ENCODE data around the gene SLC16A10. TPM values are rescaled to one million over a fixed set of nuclear protein-coding genes. Genes with fewer than 3 reads are reported as not detected.

Gene SLC16A10
- total and polyA plus RNA-seq, 2 experiments from 2014 or later = 12.1 to 30.9 TPM

- peaks cover 22% of the 10 kb centered on the region for H3K9me3 Mint-ChIP-seq
- no peaks in the 10 kb centered on the region for H3K27me3 ChIP-seq (ENCODE audit: insufficient read depth)
- H2AFZ ChIP-seq = no peak overlapping the region
- H3K36me3 ChIP-seq (ENCODE audit: insufficient read depth) = peaks cover 17% of the 10 kb centered on the region
- H3K27ac ChIP-seq (ENCODE audit: low read depth) = no peak overlapping the region
- H3K4me1 Mint-ChIP-seq = peaks cover under 1% of the 10 kb centered on the region; the same call in 2 of the 3 replicates
- H3K4me2 ChIP-seq = no peak overlapping the region
- peaks cover 85% of the 10 kb centered on the region for H3K36me3 Mint-ChIP-seq (ENCODE audit: low read depth)
- no peaks in the 10 kb centered on the region for H3K79me2 ChIP-seq (replicated peaks; ENCODE audit: insufficient read depth)
- H3K27me3 Mint-ChIP-seq (ENCODE audit: insufficient read depth, low read depth, poor library complexity) = peaks cover 2% of the 10 kb centered on the region
- TF ChIP-seq ZNF462 (CRISPR knock-in tag; IDR thresholded peaks at IDR 0.05) (no peak), JUNB (IDR thresholded peaks at IDR 0.05; ENCODE audit: unreplicated experiment) (no peak), CTCF (conservative IDR thresholded peaks at IDR 0.05; ENCODE audit: low read depth in 2 of 2) (no peak), EZH2 (IDR thresholded peaks at IDR 0.05; ENCODE audit: low read depth, unreplicated experiment) (no peak)
- no peaks in the 10 kb centered on the region for H3K4me1 ChIP-seq (ENCODE audit: insufficient read depth)
- H3K27ac Mint-ChIP-seq = no peak overlapping the region
- H3F3A ChIP-seq (replicated peaks; ENCODE audit: low read depth) = no peaks in the 10 kb centered on the region
- H4K20me1 ChIP-seq (replicated peaks; ENCODE audit: insufficient read depth) = no peaks in the 10 kb centered on the region
- ATAC-seq (no peak), DNase-seq (ENCODE audit: low spot score) (no peak)
- H3K4me3 Mint-ChIP-seq = no peak overlapping the region
- no peak overlapping the region for H3K4me3 ChIP-seq
- H3K9me2 ChIP-seq (ENCODE audit: insufficient read depth) = peaks cover 7% of the 10 kb centered on the region
Measured at GRCh38 chr6:111278731-111279130, 191.4 kb downstream of the SLC16A10 start.

Data from GM23338 (cell line).